HepG2 (cell line): Measurements from ENCODE around the gene GRB7. TPM values are rescaled to one million over a fixed set of nuclear protein-coding genes. Genes with fewer than 3 reads are reported as not detected.
A peak's percentile ranks its signal among the peaks of the same experiment; 100 is the strongest.

Source experiments
- AKAP8 ChIP-seq: sonication (generic); formaldehyde crosslinking; IDR thresholded peaks from 2 replicates; pipeline ENCODE4 v1.5.1; 2020; ENCODE audit warnings: mild to moderate bottlenecking, missing genetic modification reagents
- ATF7 ChIP-seq, 2 experiments: fragments of 450-650 bp in 1 of 2; sonication (generic) in 1 of 2; formaldehyde crosslinking in 1 of 2; IDR thresholded peaks; 2 replicates each; pipeline versions ENCODE4 v1.4.0 to v1.6.1; 2016 to 2020; ENCODE audit warnings: antibody characterized with exemption in 1 of 2, mild to moderate bottlenecking in 1 of 2, missing genetic modification reagents in 1 of 2
- FLYWCH1 ChIP-seq: sonication (generic); formaldehyde crosslinking; IDR thresholded peaks from 2 replicates; pipeline ENCODE4 v1.8.1; 2023; ENCODE audit warnings: mild to moderate bottlenecking, missing genetic modification reagents
- MTA1 ChIP-seq: sonication (generic); formaldehyde crosslinking; IDR thresholded peaks from 2 replicates; pipeline ENCODE4 v1.4.0; 2020; ENCODE audit warnings: missing genetic modification reagents, mild to moderate bottlenecking, borderline replicate concordance
- SOX6 ChIP-seq, 2 experiments: fragments of 450-650 bp in 1 of 2; sonication (generic) in 1 of 2; formaldehyde crosslinking in 1 of 2; IDR thresholded peaks; 2 replicates each; pipeline versions ENCODE4 v1.4.0 to v1.6.1; 2017 to 2020; ENCODE audit warnings: antibody characterized with exemption in 1 of 2, mild to moderate bottlenecking in 1 of 2, missing genetic modification reagents in 1 of 2
- SP4 ChIP-seq: sonication (generic); formaldehyde crosslinking; IDR thresholded peaks from 2 replicates; pipeline ENCODE4 v1.8.1; 2023; ENCODE audit warnings: mild to moderate bottlenecking, missing genetic modification reagents
- TBX2 ChIP-seq: sonication (generic); formaldehyde crosslinking; IDR thresholded peaks from 2 replicates; pipeline ENCODE4 v1.5.0; 2020; ENCODE audit warnings: missing genetic modification reagents, mild to moderate bottlenecking, borderline replicate concordance
- TP53 ChIP-seq: sonication (generic); formaldehyde crosslinking; conservative IDR thresholded peaks from 2 replicates; pipeline ENCODE4 v1.4.0; 2020; ENCODE audit warnings: missing genetic modification reagents
- ZBTB2 ChIP-seq: sonication (generic); formaldehyde crosslinking; IDR thresholded peaks from 2 replicates; pipeline ENCODE4 v1.8.0; 2022; ENCODE audit warnings: low read depth, missing genetic modification reagents
- ZBTB46 ChIP-seq: sonication (generic); formaldehyde crosslinking; IDR thresholded peaks from 2 replicates; pipeline ENCODE4 v1.4.0; 2020; ENCODE audit warnings: mild to moderate bottlenecking, missing genetic modification reagents, borderline replicate concordance
- ZHX1 ChIP-seq: sonication (generic); formaldehyde crosslinking; IDR thresholded peaks from 2 replicates; pipeline ENCODE4 v1.8.1; 2022; ENCODE audit warnings: low read depth, mild to moderate bottlenecking, missing genetic modification reagents
- ZKSCAN5 ChIP-seq: sonication (generic); formaldehyde crosslinking; IDR thresholded peaks from 2 replicates; pipeline ENCODE4 v1.5.1; 2020; ENCODE audit warnings: mild to moderate bottlenecking, missing genetic modification reagents
- ZMAT3 ChIP-seq: sonication (generic); formaldehyde crosslinking; conservative IDR thresholded peaks from 2 replicates; pipeline ENCODE4 v1.7.0; 2021; ENCODE audit warnings: missing genetic modification reagents
- ZNF256 ChIP-seq: sonication (generic); formaldehyde crosslinking; conservative IDR thresholded peaks from 2 replicates; pipeline ENCODE4 v1.4.0; 2020; ENCODE audit warnings: missing genetic modification reagents
- ZNF30 ChIP-seq: sonication (generic); formaldehyde crosslinking; IDR thresholded peaks from 2 replicates; pipeline ENCODE4 v1.5.0; 2020; ENCODE audit warnings: mild to moderate bottlenecking, missing genetic modification reagents
- ZNF367 ChIP-seq: sonication (generic); formaldehyde crosslinking; IDR thresholded peaks from 2 replicates; pipeline ENCODE4 v1.4.0; 2020; ENCODE audit warnings: missing genetic modification reagents, borderline replicate concordance
- ZNF446 ChIP-seq: sonication (generic); formaldehyde crosslinking; IDR thresholded peaks from 2 replicates; pipeline ENCODE4 v1.5.0; 2020; ENCODE audit warnings: mild to moderate bottlenecking, missing genetic modification reagents
- ZNF512 ChIP-seq: sonication (generic); formaldehyde crosslinking; IDR thresholded peaks from 2 replicates; pipeline ENCODE4 v1.4.0; 2020; ENCODE audit warnings: mild to moderate bottlenecking, missing genetic modification reagents
- ZNF704 ChIP-seq: sonication (generic); formaldehyde crosslinking; IDR thresholded peaks from 2 replicates; pipeline ENCODE4 v1.8.1; 2023; ENCODE audit warnings: mild to moderate bottlenecking, inconsistent platforms, moderate library complexity, missing genetic modification reagents, borderline replicate concordance
- polyA plus RNA-seq, 8 experiments: library from polyadenylated mRNA; depleted of rRNA in 3 of 8; stranded (reverse) in 7 of 8; unstranded in 1 of 8; fragments of >200 nt; fragmentation: Illumina TruSeq in 4 of 8; extraction: Trizol in 4 of 8; gene quantifications; 2 replicates each; pipeline versions ENCODE4 v1.2.1 to v1.2.3, GENCODE V29; 2011 to 2016; ENCODE audit warnings: low read depth in 4 of 8, missing spikeins in 1 of 8, mixed read lengths in 1 of 8; ENCODE audit not compliant: insufficient read depth in 1 of 8
- total RNA-seq, 5 experiments: library from RNA; depleted of rRNA; stranded (reverse); fragments of >200 nt; fragmentation: Illumina TruSeq; extraction: Trizol; gene quantifications; 2 replicates each; pipeline ENCODE4 v1.2.3, GENCODE V29; 2016; ENCODE audit warnings: low read depth in 1 of 5

Gene GRB7
- total and polyA plus RNA-seq, 2 of the 13 experiments (the other 11 are each of a cell fraction or from before 2014, with no cell fraction given): 60.2 to 77.7 TPM

GRCh38 chr17:39740357-39741111 lies 2.8 kb downstream of the GRB7 start (continued):
- TF ChIP-seq ZNF256 (CRISPR knock-in tag): no peak; the same call in 1 of the 2 replicates
- TF ChIP-seq ZNF367 (CRISPR knock-in tag): no peak
- no peak for TF ChIP-seq ZNF30 (CRISPR knock-in tag)
- no peak for TF ChIP-seq ZBTB2 (CRISPR knock-in tag)
- peak; percentile 76 for TF ChIP-seq TBX2
- TF ChIP-seq ZMAT3 (CRISPR knock-in tag): peak; percentile 28; the same call in 1 of the 2 replicates
- 0 out of 2 replicates have a peak, but pooled peaks have one; percentile 22 for TF ChIP-seq ZNF704 (CRISPR knock-in tag)
- TF ChIP-seq SP4 (CRISPR knock-in tag): peak; percentile 73; the same call in 1 of the 2 replicates
- TF ChIP-seq ATF7 (IDR thresholded peaks at IDR 0.05): no peak
- TF ChIP-seq ATF7 (CRISPR knock-in tag; IDR thresholded peaks at IDR 0.05): no peak; the same call in 1 of the 2 replicates
- TF ChIP-seq ZNF446 (CRISPR knock-in tag): peak; percentile 63; the same call in 1 of the 2 replicates
- no peak for TF ChIP-seq FLYWCH1 (CRISPR knock-in tag)
- no peak for TF ChIP-seq ZNF512
- TF ChIP-seq MTA1: no peak
- TF ChIP-seq TP53 (CRISPR knock-in tag): no peak
- TF ChIP-seq AKAP8 (CRISPR knock-in tag): 0 out of 2 replicates have a peak, but pooled peaks have one; percentile 50
- TF ChIP-seq ZHX1 (CRISPR knock-in tag): no peak
- TF ChIP-seq ZKSCAN5 (CRISPR knock-in tag): peak; percentile 76; the same call in 1 of the 2 replicates
- no peak for TF ChIP-seq ZBTB46 (CRISPR knock-in tag)
- no peak for TF ChIP-seq SOX6 (IDR thresholded peaks at IDR 0.05)
- no peak for TF ChIP-seq SOX6 (CRISPR knock-in tag; IDR thresholded peaks at IDR 0.05)
